Lung (tissue), 12 donors: ENCODE measurements around the gene SACM1L. TPM values are rescaled to one million over a fixed set of nuclear protein-coding genes. Genes with fewer than 3 reads are reported as not detected.

ENCODE experiments used
- ATAC-seq: fragments of 200-7000 bp; cut with Tn5 transposase; one replicate; pipeline ENCODE4 v1.9.1; 2020; ENCODE audit warnings: moderate number of reproducible peaks; ENCODE audit not compliant: insufficient read depth, low FRiP score
- DNase-seq, 3 donors: peaks; one replicate each; pipeline ENCODE4 v3.0.0-alpha.2; 2013 to 2017
- H3K27ac ChIP-seq, 2 donors: one replicate each; pipeline ENCODE4 v1.5.1; 2013; ENCODE audit warnings: mild to moderate bottlenecking in 2 of 2, moderate library complexity in 2 of 2, control low read depth in 1 of 2, inconsistent platforms in 1 of 2, low read depth in 1 of 2, low read length in 1 of 2
- H3K27me3 ChIP-seq, 3 donors: one replicate each; pipeline ENCODE4 v1.5.1; 2013; ENCODE audit warnings: low read length in 2 of 3; ENCODE audit not compliant: control insufficient read depth in 3 of 3, insufficient read depth in 3 of 3
- H3K36me3 ChIP-seq, 4 donors: one replicate each; pipeline ENCODE4 v1.5.1; 2013; ENCODE audit warnings: low read length in 4 of 4, mild to moderate bottlenecking in 1 of 4, moderate library complexity in 1 of 4; ENCODE audit not compliant: control insufficient read depth in 4 of 4, insufficient read depth in 4 of 4
- H3K4me1 ChIP-seq, 5 donors: one replicate each; pipeline ENCODE4 v1.5.1; 2013; ENCODE audit warnings: low read length in 5 of 5, mild to moderate bottlenecking in 2 of 5, moderate library complexity in 1 of 5; ENCODE audit not compliant: control insufficient read depth in 5 of 5, insufficient read depth in 5 of 5
- H3K4me3 ChIP-seq: one replicate; pipeline ENCODE4 v1.5.1; 2013; ENCODE audit warnings: mild to moderate bottlenecking, control low read depth, moderate library complexity
- H3K9ac ChIP-seq, 2 donors: one replicate each; pipeline ENCODE4 v1.5.1; 2013; ENCODE audit warnings: low read length in 2 of 2, control low read depth in 1 of 2; ENCODE audit not compliant: insufficient read depth in 1 of 2
- H3K9me3 ChIP-seq, 4 donors: one replicate each; pipeline ENCODE4 v1.5.1; 2013; ENCODE audit warnings: low read length in 3 of 4, mild to moderate bottlenecking in 1 of 4, moderate library complexity in 1 of 4; ENCODE audit not compliant: control insufficient read depth in 4 of 4, insufficient read depth in 3 of 4
- CTCF ChIP-seq: IDR thresholded peaks from 2 replicates; pipeline ENCODE4 v1.5.1; 2012; ENCODE audit warnings: mild to moderate bottlenecking; ENCODE audit errors: control extremely low read depth, extremely low read depth
- WGBS, 2 donors: extraction: QIAGEN DNeasy Blood & Tissue Kit; methylation state at CpG; one replicate each; pipeline ENCODE4 v1.1.7; 2013; 5-methylcytosine and 5-hydroxymethylcytosine counted together
- polyA plus RNA-seq, 2 donors: library from polyadenylated mRNA; stranded (reverse); fragments of 200-250 nt; gene quantifications; one replicate each; pipeline ENCODE4 v1.2.1, GENCODE V29; 2013
- total RNA-seq, 2 donors: library from RNA; depleted of rRNA in 1 of 2; stranded (reverse); fragments of >200 nt in 1 of 2; gene quantifications; one replicate each; pipeline ENCODE4 v1.2.1, GENCODE V29; 2014 to 2021
- donor health status: control.
- donor health status: control.
- donor health status: Bipolar disorder and iron deficiency.
- donor health status: healthy.
- donor health status: DM: yes; HTN: yes; CAD: no.

Gene SACM1L
- total and polyA plus RNA-seq, 4 donors = 23.3 to 117 (median 43.8) TPM

GRCh38 chr3:45656575-45657363 is 32.4 kb upstream of the SACM1L start:
- H3K27ac ChIP-seq = no peak overlapping the region
- no peaks in the 10 kb centered on the region for H3K27me3 ChIP-seq
- DNase-seq (peak; percentile 87 to 93 (median 92)), ATAC-seq (peak; percentile 89)
- TF ChIP-seq CTCF = peak; percentile 97
- peaks cover 0 to 7% (median under 1%) of the 10 kb centered on the region in 4 donors for H3K36me3 ChIP-seq
- 33 to 34% methylated on average over 14 of the region's 14 CpGs for WGBS, 2 donors
- H3K9ac ChIP-seq = no peak overlapping the region
- H3K4me1 ChIP-seq = peaks cover 0 to 37% (median 7%) of the 10 kb centered on the region in 5 donors
- H3K9me3 ChIP-seq = no peaks in the 10 kb centered on the region
- H3K4me3 ChIP-seq = no peak overlapping the region

DNA sequence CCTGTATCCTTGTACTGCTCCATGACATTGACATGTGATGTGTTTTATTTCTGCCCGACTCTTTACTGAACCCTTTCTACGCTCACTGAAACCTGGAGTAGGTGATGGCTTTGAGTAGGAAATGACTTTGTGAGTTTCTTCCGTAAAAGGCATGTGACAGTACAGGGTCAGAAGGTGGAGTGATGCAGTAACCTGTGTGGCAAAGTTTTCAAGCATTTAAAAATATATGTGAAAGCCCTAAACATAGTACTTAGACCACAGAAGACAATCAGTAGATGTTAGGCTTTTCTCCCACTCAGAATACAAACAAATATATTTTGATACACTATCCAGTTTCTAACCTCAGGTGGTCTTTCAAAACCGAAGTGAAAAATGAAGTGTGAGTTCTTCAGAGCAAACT is 31.3 kb upstream of the SACM1L start:
- H3K27ac ChIP-seq = no peak overlapping the region
- TF ChIP-seq CTCF = no peak
- 80 to 83% methylated on average over 4 of the region's 4 CpGs for WGBS, 2 donors
- H3K9me3 ChIP-seq = no peaks in the 10 kb centered on the region
- no peak overlapping the region for H3K9ac ChIP-seq
- ATAC-seq (no peak), DNase-seq (no peak)
- H3K4me3 ChIP-seq = no peak overlapping the region
- no peaks in the 10 kb centered on the region for H3K27me3 ChIP-seq
- peaks cover 0 to 7% (median under 1%) of the 10 kb centered on the region in 4 donors for H3K36me3 ChIP-seq
- peaks cover 0 to 31% (median 7%) of the 10 kb centered on the region in 5 donors for H3K4me1 ChIP-seq

DNA sequence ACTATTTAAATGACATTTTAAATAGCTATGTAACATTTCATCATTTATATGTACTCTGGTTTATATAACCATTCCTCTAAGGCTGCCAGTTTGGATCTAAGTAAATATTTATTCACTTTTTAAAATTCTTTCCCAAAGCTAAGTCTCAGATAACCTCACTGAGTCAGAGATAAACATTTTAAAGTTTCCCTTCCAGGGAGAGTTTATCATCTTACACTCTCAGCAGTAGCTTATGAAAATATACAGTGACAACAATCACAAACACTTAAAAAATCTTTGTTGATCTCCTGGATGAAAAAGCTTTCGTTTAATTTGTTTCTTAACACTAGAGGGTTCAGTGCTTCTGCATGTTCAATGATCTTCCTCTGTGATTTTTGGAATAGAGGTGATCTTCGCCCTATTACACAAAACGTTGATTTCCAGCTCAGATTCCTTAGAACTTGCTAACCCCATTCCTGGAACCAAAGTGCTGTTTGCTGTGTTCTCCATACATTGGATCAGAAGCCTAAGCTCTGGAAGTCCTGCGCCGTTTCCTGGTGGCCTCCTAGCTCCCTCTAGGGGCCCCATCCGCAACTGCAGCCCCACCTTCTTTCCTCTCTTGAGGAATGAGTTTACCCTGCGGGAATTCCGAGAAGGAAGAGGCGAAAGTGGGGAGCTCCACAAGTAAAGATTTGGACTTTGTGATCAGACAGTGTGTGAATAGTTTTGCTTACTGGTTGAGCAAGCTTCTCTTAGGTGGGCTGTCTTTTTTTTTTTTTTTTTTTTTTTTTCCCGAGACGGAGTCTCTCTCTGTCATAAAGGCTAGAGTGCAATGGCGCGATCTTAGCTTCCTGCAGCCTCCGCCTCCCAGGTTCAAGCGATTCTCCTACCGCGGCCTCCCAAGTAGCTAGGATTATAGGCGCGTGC is 29.3 kb upstream of the SACM1L start:
- TF ChIP-seq CTCF = peak; percentile 82
- Histone ChIP-seq H3K36me3 (peaks cover 0 to 7% (median 0%) of the 10 kb centered on the region in 4 donors), H3K9ac (no peak overlapping the region), H3K27me3 (no peaks in the 10 kb centered on the region), H3K9me3 (no peaks in the 10 kb centered on the region), H3K4me3 (no peak overlapping the region), H3K27ac (peak overlapping the region in 1 of 2 donors; percentile 47), H3K4me1 (peaks cover 0 to 28% (median 5%) of the 10 kb centered on the region in 5 donors)
- DNase-seq (peak; percentile 84 to 91 (median 90)), ATAC-seq (no peak)
- WGBS, 2 donors = 55 to 62% methylated on average over 19 of the region's 19 CpGs
